ENCODE data around the gene PHEX.
A peak's percentile ranks its signal among the peaks of the same experiment; 100 is the strongest.

PHEX gene

GRCh38 chrX:22041907-22042530, 9.9 kb downstream of the PHEX start:
- DNase-seq (ENCODE audit: low read depth) = no peak

DNA sequence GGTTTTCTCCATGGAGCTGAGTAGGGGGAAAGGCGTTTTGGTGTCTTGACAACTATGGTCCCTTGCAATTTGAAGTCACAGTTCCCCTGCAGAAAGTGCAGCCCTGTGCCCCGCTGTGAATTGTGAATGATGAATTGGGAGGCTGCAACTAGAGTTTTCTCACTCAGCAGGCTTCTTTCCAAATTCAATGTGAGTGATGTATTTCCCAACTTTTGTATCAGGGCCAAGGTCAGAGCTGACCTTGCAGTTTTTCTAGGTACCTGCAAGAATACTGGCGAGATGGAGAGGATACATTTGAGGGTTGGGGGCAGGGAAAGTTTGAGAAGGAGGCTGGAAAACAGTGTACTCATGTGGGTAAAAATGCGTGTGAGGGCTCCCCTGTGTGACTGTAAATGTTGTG, 11.7 kb downstream of the PHEX start:
- DNase-seq (ENCODE audit: low read depth) = no peak

DNA sequence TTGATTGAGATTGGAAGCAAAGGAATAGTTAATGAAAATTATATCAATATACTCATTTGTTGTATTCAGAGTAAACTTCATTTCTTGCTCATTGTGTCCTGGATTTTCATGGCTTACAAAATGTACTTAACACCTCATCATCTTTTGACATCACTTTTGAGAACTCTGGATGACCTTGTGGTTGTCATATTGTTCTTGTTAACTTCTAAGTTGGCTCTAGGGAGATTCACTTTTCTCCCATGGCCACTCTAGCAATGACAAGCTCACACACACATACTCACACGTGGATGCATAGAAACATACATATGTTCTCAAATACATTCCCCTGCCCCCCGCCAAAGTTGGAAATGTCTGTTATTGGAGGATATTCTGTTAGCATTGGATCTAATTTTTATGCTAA, 15.3 kb downstream of the PHEX start:
- no peak for DNase-seq (ENCODE audit: low read depth)

DNA sequence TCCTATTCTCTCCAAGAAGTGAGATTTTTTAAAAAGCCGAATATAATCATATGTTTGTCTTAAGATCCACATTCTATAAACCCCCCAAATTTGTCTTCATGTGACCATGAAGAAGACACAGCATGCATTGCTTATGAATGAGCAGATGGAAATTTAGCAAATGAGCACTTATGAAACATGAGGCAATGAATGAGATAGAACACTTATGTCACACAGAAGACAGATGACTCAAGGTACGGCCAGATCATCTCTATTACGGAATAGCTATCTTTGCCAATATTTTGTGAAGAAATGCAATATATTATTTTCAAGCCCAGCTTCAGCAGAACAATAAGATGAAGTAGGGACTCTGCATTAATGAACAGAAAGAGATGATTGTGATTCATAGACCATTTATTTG, 21.4 kb downstream of the PHEX start:
- no peak for DNase-seq (ENCODE audit: low read depth)

GRCh38 chrX:22056235-22056634, 24.1 kb downstream of the PHEX start:
- no peak for DNase-seq (ENCODE audit: low read depth)

DNA sequence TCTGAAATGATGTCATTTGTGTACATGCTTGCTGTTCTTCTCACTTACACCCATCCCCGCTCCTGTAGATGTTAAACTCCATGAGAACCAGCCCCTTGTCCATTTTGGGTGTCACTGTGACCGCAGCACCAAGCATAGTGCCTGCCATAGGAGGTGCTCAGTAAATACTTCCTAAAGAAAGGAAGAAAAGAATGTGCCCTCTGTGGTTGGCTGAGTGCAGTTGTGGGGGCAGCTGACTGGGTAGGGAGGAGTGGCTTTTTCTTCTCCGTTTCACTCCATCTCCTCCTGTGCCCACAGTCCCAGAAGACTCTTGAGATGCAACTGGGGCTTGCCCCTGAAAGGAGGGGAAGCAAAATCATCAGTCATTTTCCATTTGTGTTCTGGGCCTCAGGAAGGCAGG, 25.5 kb downstream of the PHEX start:
- no peak for DNase-seq (ENCODE audit: low read depth)

- DNase-seq (ENCODE audit: low read depth) = no peak
These were observed 27.6 kb downstream of the PHEX start for GRCh38 chrX:22059775-22060174.

DNA sequence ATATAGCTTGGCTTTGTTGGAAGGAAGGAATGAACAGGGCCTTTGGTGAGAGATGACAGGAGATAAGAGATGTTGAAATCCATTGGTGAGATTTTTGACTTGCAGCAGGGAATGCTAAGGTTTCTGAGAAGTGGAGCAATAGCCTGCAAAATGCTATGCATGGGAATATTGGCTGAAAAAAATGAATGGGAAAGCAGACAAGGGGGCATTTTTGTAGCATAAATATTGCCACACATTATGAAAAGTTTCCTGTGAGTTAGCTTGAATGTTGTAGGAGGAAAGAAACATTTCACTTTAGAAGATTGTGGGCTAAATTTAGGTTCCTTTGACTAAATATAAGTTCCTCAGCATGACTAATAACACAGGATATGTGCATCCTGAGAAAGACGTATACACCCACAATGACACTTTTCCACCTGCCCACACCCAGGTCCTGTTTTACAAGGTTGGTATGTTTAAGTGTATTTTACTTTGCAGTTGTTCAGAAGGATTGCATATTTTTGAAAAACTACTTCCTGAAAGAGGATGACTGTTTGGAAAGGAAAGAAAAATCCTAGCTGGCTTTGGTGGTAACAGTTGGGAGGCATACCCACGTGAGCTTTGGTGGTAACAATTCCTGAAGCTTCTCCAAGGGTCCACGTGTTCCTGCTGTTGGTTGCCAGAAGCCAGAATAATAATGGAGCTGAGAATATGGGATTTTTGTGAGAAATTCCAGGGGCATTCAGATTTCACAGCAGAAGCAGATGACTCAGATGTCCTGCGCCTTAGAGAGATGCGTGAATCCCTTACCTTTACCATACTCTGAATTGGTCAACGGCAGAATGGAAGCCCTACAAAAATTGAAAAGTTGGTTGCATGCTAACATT, 28.5 kb downstream of the PHEX start:
- no peak for DNase-seq (ENCODE audit: low read depth)

- peak; percentile 2 for DNase-seq (ENCODE audit: low read depth)
These were observed 31.2 kb downstream of the PHEX start for GRCh38 chrX:22063284-22063683.

DNA sequence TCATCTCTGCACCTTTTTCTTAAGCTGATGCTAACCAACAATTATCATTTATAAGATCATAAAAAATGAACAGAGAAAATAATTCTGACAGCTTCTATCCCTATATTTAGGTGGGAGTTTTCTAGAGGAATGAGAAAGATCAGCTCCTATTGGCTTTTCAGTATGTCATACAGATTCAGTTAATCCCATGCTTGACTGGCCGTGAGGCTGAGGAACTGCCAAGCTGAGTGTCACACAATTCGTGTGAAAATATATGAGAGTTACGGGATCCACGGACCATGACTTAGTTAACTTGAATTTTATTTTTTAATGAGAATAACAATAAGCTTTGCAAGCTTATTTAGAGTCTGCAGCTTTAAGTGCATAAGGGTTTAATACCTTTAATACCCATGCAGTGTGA, 37.5 kb downstream of the PHEX start:
- no peak for DNase-seq (ENCODE audit: low read depth)

DNA sequence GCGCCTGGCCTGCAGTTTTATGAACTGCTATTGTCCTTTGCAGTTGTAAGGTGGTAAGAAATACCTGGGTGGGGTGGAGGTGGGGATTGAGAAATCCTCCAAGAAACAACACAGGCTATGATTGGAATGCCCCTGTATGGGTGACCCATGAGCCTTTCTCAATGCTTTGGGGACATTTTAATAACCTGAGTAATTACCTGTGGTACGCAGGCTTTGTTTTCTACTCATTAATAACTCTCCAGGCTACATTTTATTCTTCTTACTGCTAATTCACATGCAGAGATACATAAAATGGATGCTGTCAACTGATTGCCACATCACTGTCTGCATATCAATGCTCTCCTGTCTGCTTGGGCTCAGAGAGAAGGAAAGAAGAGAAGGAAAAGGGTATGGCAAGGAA, 41.8 kb downstream of the PHEX start:
- no peak for DNase-seq (ENCODE audit: low read depth)

DNA sequence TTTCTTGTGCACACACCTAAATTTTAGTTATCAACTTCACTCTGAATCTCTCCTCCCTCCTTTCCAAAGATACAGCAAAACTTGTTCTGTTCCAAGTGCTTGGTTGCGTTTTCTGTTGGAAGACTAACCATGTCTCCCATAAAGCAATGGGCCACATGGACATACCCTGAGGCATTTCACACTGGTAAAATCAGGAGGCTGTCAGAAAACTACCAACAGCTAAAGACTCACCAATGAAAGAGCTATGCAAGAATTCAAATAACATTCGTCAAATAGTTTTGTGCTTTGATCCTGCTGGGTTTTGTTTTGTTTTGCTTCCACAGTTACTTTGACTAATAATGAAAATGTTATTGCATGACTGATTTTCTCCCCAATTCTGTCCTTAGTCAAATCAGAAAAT, 46.0 kb downstream of the PHEX start:
- DNase-seq (ENCODE audit: low read depth) = no peak

- peak; percentile 12 for DNase-seq (ENCODE audit: low read depth)
These were observed 49.5 kb downstream of the PHEX start for GRCh38 chrX:22081475-22082092.

- DNase-seq (ENCODE audit: low read depth) = no peak
These were observed 53.9 kb downstream of the PHEX start for GRCh38 chrX:22086003-22086402.

- DNase-seq (ENCODE audit: low read depth) = no peak
These were observed 55.0 kb downstream of the PHEX start for GRCh38 chrX:22087011-22087557.

- no peak for DNase-seq (ENCODE audit: low read depth)
These were observed 56.2 kb downstream of the PHEX start for GRCh38 chrX:22088326-22088725.

DNA sequence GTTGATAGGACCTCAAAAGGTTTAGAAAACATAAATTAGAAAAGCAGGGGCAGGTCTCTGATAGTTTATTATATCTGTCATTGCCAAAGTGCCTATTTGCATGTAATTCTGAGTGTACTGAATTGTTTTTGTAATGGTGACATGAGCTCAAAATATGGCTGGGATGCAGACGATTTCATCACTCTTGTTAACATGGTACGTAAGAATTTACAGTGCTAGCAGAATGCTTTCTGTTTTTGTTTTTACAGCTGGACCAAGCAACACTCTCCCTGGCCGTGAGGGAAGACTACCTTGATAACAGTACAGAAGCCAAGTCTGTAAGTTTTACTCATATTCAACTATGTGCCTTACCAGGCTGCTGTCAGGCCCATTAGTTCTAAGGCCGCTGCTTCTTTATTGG, 58.1 kb downstream of the PHEX start:
- no peak for DNase-seq (ENCODE audit: low read depth)

DNA sequence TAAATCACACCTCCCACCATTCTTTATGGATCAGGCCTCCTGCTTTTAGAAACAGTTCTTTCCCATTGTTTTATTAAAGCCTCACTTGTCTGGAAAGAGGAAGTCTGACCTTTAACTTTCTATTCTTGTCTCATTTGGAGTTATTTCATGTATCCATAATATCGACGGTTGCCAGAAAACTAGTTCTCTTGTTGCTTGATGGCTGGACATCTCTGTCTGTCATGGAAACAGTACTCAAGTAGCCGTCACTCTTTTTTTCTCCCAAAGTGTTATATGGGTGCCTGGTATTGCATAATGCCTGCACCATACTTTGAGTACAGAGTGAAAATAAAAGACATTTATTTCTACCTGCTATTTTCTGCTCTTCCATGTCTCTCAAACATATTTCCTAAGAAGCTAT, 61.4 kb downstream of the PHEX start:
- DNase-seq (ENCODE audit: low read depth) = no peak

- no peak for DNase-seq (ENCODE audit: low read depth)
These were observed 63.2 kb downstream of the PHEX start for GRCh38 chrX:22095286-22095685.

DNA sequence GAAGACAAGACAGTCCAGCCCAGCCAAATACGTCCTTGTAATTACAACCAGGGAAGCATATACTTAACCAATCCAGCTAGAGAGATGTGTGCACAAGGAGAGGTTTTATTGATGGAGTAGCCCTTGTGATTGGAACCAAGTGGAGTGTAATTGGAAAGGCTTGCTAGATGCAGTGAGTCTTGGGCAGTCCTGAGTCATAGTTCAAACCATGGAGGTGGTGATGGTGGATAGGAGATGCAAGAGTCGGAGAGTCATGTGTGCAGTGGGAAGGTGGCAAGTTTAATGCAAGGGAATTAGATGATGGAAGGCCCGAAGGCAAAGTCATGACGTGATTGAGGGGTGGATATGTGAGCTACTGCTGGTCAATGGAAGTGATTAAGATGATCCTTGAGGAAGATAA, 63.7 kb downstream of the PHEX start:
- DNase-seq (ENCODE audit: low read depth) = no peak

DNA sequence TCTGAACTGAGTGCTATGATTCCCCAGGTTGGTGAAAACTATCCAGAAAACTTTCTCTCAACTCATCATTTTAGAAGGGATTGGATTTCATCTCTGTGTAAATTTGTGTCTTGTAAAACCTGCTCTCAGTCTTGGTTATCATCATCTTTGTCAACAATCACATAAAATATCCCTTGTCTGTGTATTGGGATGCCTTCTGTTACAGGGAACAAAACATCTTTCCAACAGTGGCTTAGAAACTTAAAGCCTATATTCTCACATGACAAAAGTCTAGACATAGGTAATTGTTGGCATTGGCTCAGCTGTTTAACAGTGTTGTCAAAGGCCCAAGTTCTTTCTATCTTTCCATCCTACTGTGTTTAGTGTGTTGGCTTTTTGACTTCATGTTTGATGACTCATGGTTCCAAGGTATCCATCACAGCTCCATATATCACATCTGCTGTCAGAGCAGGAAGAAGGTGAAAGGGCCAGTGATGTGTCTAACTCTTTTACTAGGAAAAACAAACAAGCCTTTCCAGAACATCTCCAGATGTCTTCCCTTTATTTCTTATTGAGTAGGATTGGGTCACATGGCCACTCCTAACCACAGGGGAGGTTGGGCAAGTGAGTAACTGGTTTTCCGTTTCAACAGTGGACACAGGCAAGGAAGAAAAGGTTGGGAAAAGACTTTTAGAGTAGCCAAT, 65.0 kb downstream of the PHEX start:
- no peak for DNase-seq (ENCODE audit: low read depth)

- DNase-seq (ENCODE audit: low read depth) = no peak
These were observed 73.1 kb downstream of the PHEX start for GRCh38 chrX:22105231-22105630.

Measured in stimulated activated CD8-positive, alpha-beta memory T cell treated with anti-CD3 and anti-CD28 coated beads, Interleukin-12 subunit alpha, Interleukin-12 subunit beta, amount 100 ng/mL, for 4 hours (primary cell).